Activated gamma-delta T cell treated with anti-CD3 and anti-CD28 coated beads, Interleukin-2, amount 50 U/mL, for 16 hours (primary cell): ENCODE measurements around the gene AFAP1.

Source experiments
- DNase-seq: peaks from one replicate; pipeline ENCODE4 v3.0.0-alpha.2; 2020; ENCODE audit warnings: low read depth

AFAP1 gene

DNA sequence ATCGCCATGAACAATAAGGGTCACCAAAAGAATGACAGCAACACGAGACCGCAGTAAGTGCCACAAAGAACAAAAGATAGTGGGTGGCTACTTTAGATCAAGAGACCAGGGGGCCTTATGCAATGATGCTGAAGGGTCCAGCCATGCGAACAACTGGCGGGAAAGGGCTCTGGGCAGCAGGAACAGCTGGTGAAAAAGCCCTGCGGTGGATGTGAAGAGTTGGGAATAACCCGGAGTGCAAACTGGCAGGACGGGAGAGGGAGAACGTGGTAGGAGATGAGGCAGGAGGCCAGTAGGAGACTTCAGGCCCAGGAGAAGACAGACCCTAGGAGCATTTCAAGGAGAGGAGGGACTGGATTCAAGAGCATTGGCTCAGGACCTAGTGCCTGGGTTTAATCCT is 120.2 kb downstream of the AFAP1 start:
- no peak for DNase-seq

GRCh38 chr4:7818399-7818911 is 121.2 kb downstream of the AFAP1 start:
- DNase-seq, result no peak

DNA sequence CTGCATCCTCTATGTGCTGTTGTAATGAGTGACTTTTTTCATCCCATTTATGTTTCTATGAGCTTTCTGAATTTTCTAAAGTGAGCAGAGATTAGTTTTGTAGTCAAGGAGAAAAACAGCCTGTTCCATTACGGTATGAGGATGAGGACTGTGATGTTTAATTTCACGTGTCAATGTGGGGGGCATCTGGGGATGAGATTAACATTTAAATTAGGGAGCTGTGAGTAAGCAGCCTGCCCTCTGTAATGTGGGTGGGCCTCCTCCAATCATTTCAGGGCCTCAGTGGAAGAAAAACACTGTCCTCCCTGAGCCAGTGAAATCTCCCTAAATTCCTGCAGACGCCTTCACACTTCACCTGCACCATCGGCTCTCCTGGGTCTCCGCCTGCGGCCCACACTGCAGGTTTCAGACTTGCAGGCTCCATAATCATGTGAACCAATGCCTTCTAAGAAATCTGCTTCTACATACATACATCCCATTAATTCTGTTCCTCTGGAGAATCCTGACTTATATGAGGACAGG is 121.7 kb downstream of the AFAP1 start:
- DNase-seq, result no peak

- DNase-seq, result no peak
Observed at GRCh38 chr4:7816771-7817170, 122.9 kb downstream of the AFAP1 start.

- no peak for DNase-seq
Observed at GRCh38 chr4:7815981-7816380, 123.7 kb downstream of the AFAP1 start.

GRCh38 chr4:7815562-7815961 is 124.1 kb downstream of the AFAP1 start:
- no peak for DNase-seq

- DNase-seq, result no peak
Observed at GRCh38 chr4:7814451-7814850, 125.2 kb downstream of the AFAP1 start.

- no peak for DNase-seq
Observed at GRCh38 chr4:7813674-7814073, 126.0 kb downstream of the AFAP1 start.

DNA sequence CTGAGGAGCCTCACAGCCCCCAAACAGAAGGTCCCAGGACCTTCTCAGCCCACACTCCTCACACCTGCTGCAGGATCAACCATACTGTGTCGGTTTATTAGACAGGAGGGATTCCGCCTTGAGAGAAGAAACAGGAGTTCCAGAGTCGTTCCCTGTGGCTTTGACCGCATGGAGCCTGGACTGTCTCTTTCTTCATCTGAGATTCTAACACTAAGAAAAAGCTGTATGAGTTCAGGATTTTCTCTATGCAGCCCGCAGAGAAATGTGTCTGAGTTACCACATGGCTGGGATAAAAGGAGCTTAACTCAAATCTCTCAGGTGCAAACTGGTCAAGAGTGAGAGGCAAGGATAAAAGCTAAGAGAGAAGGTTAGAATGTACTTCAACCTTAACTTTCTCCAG is 126.7 kb downstream of the AFAP1 start:
- DNase-seq, result no peak

DNA sequence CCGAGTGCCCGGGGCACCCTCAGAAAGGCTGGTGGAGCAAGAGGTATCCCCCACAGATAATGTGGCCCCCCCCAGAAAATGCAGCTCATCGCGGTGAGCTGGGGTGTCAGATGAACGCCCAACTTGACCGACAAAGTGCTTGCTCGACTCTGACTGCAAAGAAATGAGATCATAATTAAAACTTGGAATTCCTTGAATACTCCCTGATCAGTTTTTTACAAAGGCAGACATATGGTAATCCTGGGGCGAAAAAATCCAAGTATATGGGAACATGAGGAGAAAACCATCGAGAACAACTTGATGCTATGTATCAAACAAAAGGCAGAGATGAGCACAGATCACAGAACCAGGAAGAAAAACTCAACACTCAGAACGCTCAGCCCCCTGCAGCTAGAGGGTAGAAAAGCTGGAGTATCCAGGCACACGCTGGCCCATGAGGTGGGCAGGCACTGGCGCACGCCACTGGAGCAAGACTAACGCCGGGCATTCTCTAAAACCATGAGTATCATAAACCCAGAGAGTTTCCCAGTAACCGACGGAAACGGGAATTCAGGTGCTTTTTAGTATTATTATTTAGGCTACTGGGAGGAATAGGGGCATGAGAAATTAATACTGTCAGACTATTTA is 127.3 kb downstream of the AFAP1 start:
- no peak for DNase-seq

GRCh38 chr4:7811536-7812191 is 128.0 kb downstream of the AFAP1 start:
- no peak for DNase-seq

- no peak for DNase-seq
Observed at GRCh38 chr4:7810783-7811535, 128.7 kb downstream of the AFAP1 start.

DNA sequence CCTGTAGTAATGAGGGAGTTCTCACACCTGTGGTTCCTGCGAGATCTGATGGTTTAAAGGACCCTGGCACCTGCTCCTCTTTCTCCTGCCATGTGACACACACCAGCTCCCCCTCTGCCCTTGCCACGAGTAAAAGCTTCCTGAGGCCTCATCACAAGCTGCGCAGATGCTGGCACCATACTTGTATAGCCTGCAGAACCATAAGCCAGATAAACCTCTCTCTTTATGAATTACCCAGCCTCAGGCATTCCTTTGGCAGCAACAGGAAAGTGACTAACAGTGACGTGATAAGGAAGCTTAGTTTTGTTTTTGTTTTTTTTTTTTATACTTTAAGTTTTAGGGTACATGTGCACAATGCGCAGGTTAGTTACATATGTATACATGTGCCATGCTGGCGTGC is 130.9 kb downstream of the AFAP1 start:
- DNase-seq, result no peak

DNA sequence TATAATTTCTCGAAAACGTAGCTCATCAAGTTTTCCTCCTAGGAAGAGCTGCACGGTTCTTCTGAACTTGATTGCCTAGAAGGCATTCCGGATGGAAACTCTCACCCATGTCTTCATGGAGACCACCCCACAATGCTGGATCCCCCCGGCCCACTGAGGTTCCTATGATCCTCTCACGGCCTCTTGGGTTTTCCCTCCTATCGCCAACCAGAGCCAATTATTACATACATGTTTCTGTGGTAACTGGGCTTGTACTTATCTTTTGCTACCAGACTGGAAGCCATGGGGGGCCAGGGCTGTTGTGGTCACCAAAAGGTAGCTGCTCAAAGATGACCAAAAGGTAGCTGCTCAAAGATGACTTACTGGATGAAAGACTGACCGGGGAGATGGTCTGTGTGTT is 131.5 kb downstream of the AFAP1 start:
- no peak for DNase-seq

DNA sequence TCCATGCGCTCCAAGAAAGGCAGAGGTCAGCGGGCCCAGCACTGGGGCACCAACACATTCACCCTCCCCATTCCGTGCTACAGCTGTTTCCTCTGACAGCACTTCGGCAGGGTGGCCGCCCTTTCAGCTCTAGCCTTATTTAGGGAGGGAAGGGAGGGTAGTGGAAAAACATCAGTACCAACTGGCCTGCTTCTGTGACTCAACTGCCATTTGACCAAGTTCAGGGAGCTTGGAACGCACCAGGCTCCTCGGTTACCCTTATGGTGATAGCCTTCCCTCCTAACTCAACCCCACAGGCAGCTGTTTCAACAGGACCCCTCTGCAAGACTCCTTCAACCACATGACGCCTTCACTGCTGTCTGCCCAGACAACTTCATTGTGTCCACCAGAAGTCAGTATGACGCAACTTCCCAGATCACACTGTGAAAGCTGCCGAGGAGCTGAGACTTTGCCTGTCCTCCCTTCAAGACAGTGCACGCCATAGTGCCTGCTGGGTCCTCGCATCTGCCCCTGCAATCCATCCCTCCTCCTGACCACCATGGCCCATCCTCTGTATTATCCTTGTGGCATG is 132.2 kb downstream of the AFAP1 start:
- DNase-seq, result no peak

DNA sequence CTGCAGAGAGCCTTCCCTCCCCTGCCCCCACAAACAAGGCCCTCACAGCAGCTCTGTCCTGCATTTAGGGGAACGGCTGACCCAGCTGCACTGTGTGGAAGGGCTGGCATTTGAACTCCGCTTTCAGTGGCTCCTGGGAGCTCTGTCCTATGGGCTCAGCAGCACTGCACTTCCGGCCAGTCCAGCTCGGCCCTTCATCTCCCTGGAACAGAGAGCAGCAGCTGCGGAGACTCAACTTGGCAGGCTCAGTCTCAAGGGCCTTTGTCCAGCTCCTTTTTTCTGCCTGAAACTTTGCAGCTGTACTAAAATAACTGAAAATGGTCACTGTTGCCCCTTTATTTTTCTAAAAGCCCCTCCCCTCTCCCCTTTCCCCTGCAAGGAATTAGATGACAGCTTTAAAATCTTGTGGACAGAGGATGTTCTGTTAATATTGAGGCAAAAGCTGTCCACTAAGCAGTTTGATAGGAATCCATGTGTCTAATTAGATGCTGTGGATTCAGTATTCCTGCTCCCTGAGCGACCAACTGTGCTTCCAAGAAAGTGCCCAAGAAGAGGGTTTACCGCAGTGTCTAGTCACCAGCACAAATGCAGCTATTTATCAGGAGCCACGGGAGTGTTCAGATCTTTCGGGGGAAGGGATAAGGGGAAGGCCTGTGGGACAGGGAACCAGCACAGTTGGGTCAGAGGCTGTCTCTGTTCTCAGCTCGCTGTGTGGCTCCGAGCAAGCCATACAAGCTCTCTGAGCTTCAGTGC is 133.1 kb downstream of the AFAP1 start:
- DNase-seq, result no peak

DNA sequence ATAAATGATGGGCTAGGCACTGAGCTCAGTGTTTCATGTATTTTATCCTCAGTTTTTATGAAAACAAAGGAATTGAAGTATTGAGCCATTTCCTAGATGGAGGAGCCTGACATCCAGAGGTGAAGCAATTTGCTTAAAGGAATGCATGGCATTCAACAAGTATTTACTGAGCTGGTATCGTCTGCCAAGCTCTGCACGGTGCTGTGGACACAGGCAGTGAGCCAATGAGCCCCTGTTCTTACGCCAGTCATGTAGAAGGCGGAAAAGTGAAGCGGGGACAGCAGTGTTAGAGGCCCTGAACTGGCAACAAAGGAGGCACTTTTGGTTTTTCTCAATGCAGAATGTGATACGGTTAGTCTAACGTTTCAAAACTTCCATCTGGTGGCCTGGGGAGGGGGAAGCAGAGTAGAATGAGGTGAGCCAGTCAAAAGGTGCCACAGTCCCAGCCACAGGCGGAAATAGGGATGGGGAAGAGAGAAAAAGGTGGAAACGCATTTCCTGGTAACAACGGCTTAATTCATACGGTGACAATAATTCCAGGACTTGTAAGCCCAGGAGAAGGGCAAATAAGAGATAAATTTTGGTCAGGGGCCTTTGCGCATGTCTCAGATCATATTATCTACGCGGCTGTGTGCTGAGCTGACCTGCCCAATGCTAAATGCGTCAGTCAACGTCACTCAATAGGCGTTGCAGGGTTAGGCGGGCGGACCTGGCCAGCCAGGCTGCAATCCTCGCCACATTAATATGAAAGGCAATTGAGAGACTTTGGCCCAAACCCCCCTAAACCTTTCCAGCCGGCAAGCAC is 133.9 kb downstream of the AFAP1 start:
- no peak for DNase-seq

DNA sequence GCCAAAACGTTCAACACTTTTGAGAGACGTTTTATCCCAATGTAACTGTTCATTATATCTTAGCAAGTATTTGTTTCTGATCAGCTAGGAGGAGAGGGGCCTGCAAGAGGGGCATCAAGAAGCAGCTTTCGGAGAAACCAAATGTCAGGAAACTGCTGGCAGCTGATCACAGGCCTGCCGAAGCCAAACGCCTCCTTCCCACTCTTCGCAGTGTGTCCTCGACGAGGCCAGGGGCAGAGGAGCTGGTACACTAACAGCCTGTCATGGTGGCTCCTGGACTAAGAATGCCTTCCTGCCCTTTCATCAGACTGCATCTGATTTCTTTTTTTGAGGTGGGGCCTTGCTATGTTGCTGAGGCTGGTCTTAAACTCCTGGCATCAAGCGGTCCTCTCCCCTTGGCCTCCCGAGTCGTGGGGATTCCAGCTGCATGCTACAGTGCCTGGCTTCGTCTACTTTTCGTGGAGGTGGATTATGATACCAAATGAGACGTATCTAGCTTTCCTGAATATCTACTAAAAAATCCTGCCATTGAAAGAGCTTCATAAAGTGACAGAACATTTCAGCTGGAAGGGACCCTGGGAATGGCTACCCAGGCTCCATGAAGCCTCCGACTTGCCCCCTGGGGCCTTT is 134.8 kb downstream of the AFAP1 start:
- no peak for DNase-seq

- peak; percentile 71 for DNase-seq
Observed at GRCh38 chr4:7803992-7804755, 135.5 kb downstream of the AFAP1 start.

DNA sequence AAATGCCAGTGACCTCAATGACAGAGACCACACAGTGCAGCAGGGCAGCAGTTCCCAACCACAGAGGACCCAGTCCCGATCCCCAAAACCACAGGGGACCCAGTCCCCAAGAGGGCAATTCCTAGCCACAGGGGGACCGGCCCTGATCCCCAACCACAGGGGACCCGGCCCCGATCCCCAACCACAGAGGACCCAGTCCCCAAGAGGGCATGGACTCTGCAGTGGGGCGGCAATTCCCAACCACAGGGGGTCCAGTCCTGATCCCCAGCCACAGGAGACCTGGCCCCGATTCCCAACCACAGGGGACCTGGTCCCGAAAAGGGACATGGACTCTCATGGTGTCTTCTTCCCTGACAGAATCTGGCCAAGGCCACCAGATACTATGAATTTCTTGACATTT is 136.3 kb downstream of the AFAP1 start:
- DNase-seq, result no peak
